ENCODE data around the gene DYNLT2B.

- TF ChIP-seq CTCF (IDR thresholded peaks at IDR 0.05) (no peak), POLR2A (IDR thresholded peaks at IDR 0.05) (no peak)
Observed at GRCh38 chr3:196273655-196274054, 44.4 kb downstream of the DYNLT2B start.

All from testis (tissue), 2 donors.